ENCODE results near the gene SIAH1. TPM values are rescaled to one million over a fixed set of nuclear protein-coding genes. Genes with fewer than 3 reads are reported as not detected.

SIAH1 gene
- polyA plus RNA-seq, 12 donors, result 27.8 to 37.4 (median 31.7) TPM; not detected in 1

Other genes with a start within 250 kb of the SIAH1 start
- under 1 TPM in 10 of 12 donors, not detected in 2; 0.29 to 0.69 (median 0.43) TPM for gene ABCC12, start 229.4 kb downstream of the SIAH1 start, polyA plus RNA-seq (ENCODE audit: insufficient read length in 12 of 12)
- gene LONP2, start 141.1 kb downstream of the SIAH1 start, polyA plus RNA-seq (ENCODE audit: insufficient read length in 12 of 12), result 10 to 100 TPM in 11 of 12 donors, not detected in 1; 39.1 to 70.2 (median 42.8) TPM
- under 1 TPM in 8 of 12 donors, not detected in 4; 0.10 to 0.33 (median 0.19) TPM for gene ABCC11, start 137.9 kb downstream of the SIAH1 start, polyA plus RNA-seq (ENCODE audit: insufficient read length in 12 of 12)
- gene N4BP1, start 224.8 kb upstream of the SIAH1 start, polyA plus RNA-seq (ENCODE audit: insufficient read length in 12 of 12), result 10 to 100 TPM in 11 of 12 donors, not detected in 1; 11.5 to 62.8 (median 43.7) TPM